Measurements from ENCODE around the gene RPRML. TPM values are rescaled to one million over a fixed set of nuclear protein-coding genes. Genes with fewer than 3 reads are reported as not detected.
"Not testable (repeated sequence)": the region's sequence is repeated elsewhere in the genome, so short reads cannot be mapped to it uniquely, and the experiment has no call there.

The RPRML gene
- total RNA-seq (2014; rRNA removed; shearing (Covaris generic)) = not detected in 2 replicates
- polyA plus RNA-seq (2016; fragmentation: Nextera tagmentation; extraction: Ambion mirVana) = not detected in 2 replicates

DNA sequence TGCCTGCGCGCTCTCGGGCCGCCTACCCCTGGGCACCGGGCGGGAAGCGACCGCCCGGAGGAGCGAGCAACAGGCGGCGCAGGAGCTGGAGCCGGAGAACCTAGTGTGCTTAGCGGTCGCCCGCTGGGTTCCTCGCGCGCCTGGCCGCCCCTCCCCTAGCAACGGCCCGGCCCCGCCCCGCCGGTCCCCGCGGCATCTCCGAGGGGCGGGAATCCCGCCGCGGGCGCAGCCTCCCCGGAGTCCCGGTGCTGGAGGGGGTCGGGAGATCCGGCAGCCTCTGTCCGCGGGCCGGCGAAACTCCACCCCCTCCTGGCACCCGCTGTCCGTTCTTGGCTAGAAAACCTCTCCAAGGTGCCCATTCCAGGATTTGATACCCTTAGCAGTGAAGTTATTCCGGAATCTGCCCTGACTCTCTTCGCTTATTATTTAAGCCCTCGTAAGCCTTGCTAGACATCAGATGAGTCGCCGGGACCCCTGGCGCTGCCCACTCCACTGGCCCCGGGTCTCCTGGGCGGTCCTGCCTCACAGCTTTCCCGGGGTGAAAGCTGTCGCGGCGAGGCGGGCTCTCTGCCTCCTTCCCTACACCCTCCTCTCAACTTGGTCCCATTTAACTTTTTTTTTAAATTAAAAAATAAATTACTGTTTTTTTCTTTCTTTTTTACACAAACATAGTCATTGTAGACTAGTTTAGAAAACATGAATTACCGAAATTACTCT, at the start of gene RPRML:
RPRML (minus strand) TSS at position 107 of the 717 bp plus-strand sequence. CDS start 246 bp downstream, outside the sequence.
- H3K4me3 ChIP-seq = peak within 1 kb of the TSS; percentile 62
- no peaks in the 10 kb centered on the region for H3K9me3 ChIP-seq (ENCODE audit: low read depth)
- no peaks in the 10 kb centered on the region for H3F3A ChIP-seq (ENCODE audit: insufficient read depth)
- H3K27me3 ChIP-seq (replicated peaks; ENCODE audit: insufficient read depth) = peaks cover 34% of the 10 kb centered on the region
- TF ChIP-seq EZH2phosphoT487 (IDR thresholded peaks at IDR 0.05; ENCODE audit: insufficient read depth, low read depth) (no peak), EZH2 (IDR thresholded peaks at IDR 0.05; ENCODE audit: insufficient read depth, poor library complexity, severe bottlenecking) (peak; percentile 68)
- in situ Hi-C loops (cut with MboI) = no loop called here
- no peaks in the 10 kb centered on the region for H3K36me3 ChIP-seq (ENCODE audit: low read depth)
- no peak within 1 kb of the TSS for H3K27ac ChIP-seq
- H2AFZ ChIP-seq = peak within 1 kb of the TSS; percentile 67
- no peak within 1 kb of the TSS for H3K9ac ChIP-seq
- WGBS, 2 experiments (ENCODE audit: low coverage in 1 of 2, low lambda C conversion rate in 2 of 2, missing lambda C conversion rate in 2 of 2) = 3 to 5% methylated on average over 41 to 49 of the region's 57 CpGs
- no peaks in the 10 kb centered on the region for H3K4me1 ChIP-seq (ENCODE audit: insufficient read depth)
- no peaks in the 10 kb centered on the region for H3K9me2 ChIP-seq (ENCODE audit: insufficient read depth)
- DNase-seq = peak; percentile 47
- H3K4me2 ChIP-seq (ENCODE audit: unreplicated experiment) = peak within 1 kb of the TSS; percentile 68
- no peaks in the 10 kb centered on the region for H3K79me2 ChIP-seq (ENCODE audit: insufficient read depth)
- H4K20me1 ChIP-seq (ENCODE audit: insufficient read depth) = no peaks in the 10 kb centered on the region

DNA sequence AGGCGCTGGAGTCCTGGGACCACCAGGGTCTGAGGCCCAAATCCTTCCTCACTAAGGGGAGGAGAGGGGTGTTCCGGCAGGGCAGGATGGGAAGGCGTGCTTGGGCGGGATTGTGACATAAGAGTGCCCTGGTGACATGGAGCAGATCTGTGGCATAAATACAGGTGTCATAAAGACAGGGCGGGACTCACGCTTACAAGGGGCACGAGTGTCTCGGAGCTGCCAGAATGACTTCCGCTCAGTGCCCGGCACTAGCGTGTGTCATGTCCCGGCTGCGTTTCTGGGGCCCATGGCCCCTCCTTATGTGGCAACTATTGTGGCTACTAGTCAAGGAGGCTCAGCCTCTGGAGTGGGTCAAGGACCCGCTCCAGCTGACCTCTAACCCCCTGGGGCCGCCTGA, 37.9 kb upstream of the RPRML start:
- H2AFZ ChIP-seq; H3K9me3 ChIP-seq (ENCODE audit: low read depth); H3K27me3 ChIP-seq (replicated peaks; ENCODE audit: insufficient read depth); H3K4me2 ChIP-seq (ENCODE audit: unreplicated experiment); H3K9me2 ChIP-seq (ENCODE audit: insufficient read depth); in situ Hi-C loops (cut with MboI); H3F3A ChIP-seq (ENCODE audit: insufficient read depth); H3K4me1 ChIP-seq (ENCODE audit: insufficient read depth); H3K27ac ChIP-seq; DNase-seq; H4K20me1 ChIP-seq (ENCODE audit: insufficient read depth); H3K79me2 ChIP-seq (ENCODE audit: insufficient read depth); H3K4me3 ChIP-seq; H3K9ac ChIP-seq; H3K36me3 ChIP-seq (ENCODE audit: low read depth): not testable (repeated sequence)
- WGBS, 2 experiments (ENCODE audit: low coverage in 1 of 2, low lambda C conversion rate in 2 of 2, missing lambda C conversion rate in 2 of 2) = 94 to 98% methylated on average over 9 to 12 of the region's 15 CpGs

DNA sequence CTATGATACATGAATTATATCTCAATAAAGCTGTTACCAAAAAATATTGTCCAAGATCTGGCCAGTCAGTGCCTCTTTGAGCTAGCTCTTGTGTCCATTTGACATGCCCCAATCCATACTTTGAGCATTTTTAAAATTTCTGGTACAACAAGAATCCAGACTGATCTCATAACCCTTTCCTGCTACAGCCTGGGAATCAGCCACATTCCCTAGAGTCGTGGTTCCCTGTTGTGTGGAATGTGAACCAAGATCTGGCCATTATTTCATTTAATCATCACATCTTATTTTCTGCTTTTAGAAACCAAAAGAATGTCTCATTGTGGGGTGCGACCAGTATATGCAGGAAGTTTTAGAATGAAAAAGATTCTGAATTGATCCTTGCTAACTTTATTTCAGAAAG, 34.3 kb upstream of the RPRML start:
- in situ Hi-C loops (cut with MboI) = no loop called here
- no peak for TF ChIP-seq EZH2 (IDR thresholded peaks at IDR 0.05; ENCODE audit: insufficient read depth, poor library complexity, severe bottlenecking)
- WGBS, 2 experiments (ENCODE audit: low coverage in 1 of 2, low lambda C conversion rate in 2 of 2, missing lambda C conversion rate in 2 of 2) = 54 to 65% methylated on average over 2 of the region's 2 CpGs
- no peak overlapping the region for H3K4me3 ChIP-seq
- no peak overlapping the region for H3K4me2 ChIP-seq (ENCODE audit: unreplicated experiment)
- peak; percentile 8 for DNase-seq
- H3K9ac ChIP-seq = no peak overlapping the region
- H3K4me1 ChIP-seq (ENCODE audit: insufficient read depth) = no peaks in the 10 kb centered on the region
- H3K9me3 ChIP-seq (ENCODE audit: low read depth) = no peaks in the 10 kb centered on the region
- H3K27ac ChIP-seq = no peak overlapping the region
- no peaks in the 10 kb centered on the region for H3K27me3 ChIP-seq (replicated peaks; ENCODE audit: insufficient read depth)
- H2AFZ ChIP-seq = no peak overlapping the region
- no peaks in the 10 kb centered on the region for H4K20me1 ChIP-seq (ENCODE audit: insufficient read depth)
- H3K9me2 ChIP-seq (ENCODE audit: insufficient read depth) = no peaks in the 10 kb centered on the region
- H3K79me2 ChIP-seq (ENCODE audit: insufficient read depth) = no peaks in the 10 kb centered on the region
- no peaks in the 10 kb centered on the region for H3K36me3 ChIP-seq (ENCODE audit: low read depth)
- H3F3A ChIP-seq (ENCODE audit: insufficient read depth) = no peaks in the 10 kb centered on the region; the same call in 1 of the 2 replicates

DNA sequence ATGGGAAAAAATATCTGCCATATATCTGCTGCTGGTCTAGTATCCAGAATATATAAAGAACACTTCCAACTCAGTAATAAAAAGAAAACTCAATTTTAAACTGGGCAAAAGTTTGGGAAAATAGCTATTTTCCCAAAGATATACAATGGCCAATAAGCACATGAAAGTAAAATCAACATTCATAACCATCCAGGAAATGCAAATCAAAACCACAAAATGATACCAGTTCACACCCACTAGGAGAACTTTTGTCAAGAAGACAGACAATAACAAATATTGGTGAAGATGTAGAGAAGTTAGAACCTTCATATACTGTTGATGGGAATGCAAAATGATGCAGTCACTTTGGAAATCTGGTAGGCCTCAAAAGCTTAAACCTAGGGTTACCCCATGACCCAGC, 33.4 kb upstream of the RPRML start:
- H2AFZ ChIP-seq = no peak overlapping the region
- no peaks in the 10 kb centered on the region for H3K27me3 ChIP-seq (replicated peaks; ENCODE audit: insufficient read depth)
- no peaks in the 10 kb centered on the region for H3K79me2 ChIP-seq (ENCODE audit: insufficient read depth)
- in situ Hi-C loops (cut with MboI) = no loop called here
- H3K27ac ChIP-seq = no peak overlapping the region
- TF ChIP-seq EZH2phosphoT487 (IDR thresholded peaks at IDR 0.05; ENCODE audit: insufficient read depth, low read depth) = no peak
- no peaks in the 10 kb centered on the region for H3K4me1 ChIP-seq (ENCODE audit: insufficient read depth)
- DNase-seq = no peak
- no peaks in the 10 kb centered on the region for H3K9me3 ChIP-seq (ENCODE audit: low read depth)
- no peaks in the 10 kb centered on the region for H3K36me3 ChIP-seq (ENCODE audit: low read depth)
- H3K9me2 ChIP-seq (ENCODE audit: insufficient read depth) = no peaks in the 10 kb centered on the region
- no peak overlapping the region for H3K4me3 ChIP-seq
- no peaks in the 10 kb centered on the region; the same call in 1 of the 2 replicates for H3F3A ChIP-seq (ENCODE audit: insufficient read depth)
- no peaks in the 10 kb centered on the region for H4K20me1 ChIP-seq (ENCODE audit: insufficient read depth)
- no peak overlapping the region for H3K9ac ChIP-seq
- no peak overlapping the region for H3K4me2 ChIP-seq (ENCODE audit: unreplicated experiment)
